ENCODE measurements around the gene TTI1. TPM values are rescaled to one million over a fixed set of nuclear protein-coding genes. Genes with fewer than 3 reads are reported as not detected.

The TTI1 gene
- total RNA-seq, 2 donors from 2014 or later, result 14.8 to 26.2 TPM

DNA sequence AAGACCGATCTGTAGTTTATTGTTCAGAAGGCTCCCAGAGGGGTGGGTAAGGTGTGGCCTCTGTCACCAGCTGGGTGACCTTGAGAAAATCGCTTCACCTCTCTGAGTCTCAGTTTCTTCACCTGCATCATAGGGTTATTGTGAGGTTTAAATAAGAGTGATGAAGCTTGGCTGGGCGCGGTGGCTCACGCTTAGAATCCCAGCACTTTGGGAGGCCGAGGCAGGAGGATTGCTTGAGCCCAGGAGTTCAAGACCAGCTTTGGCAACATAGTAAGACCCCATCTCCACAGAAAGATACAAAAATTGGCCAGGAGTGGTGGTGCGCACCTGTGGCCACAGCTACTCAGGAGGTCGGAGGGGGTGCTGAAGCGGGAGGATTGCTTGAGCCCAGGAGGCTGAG is 94.3 kb downstream of the TTI1 start:
- Histone ChIP-seq H3K4me1 (replicated peaks) (no peaks in the 10 kb centered on the region), H3K4me3 (no peak overlapping the region), H3K27me3 (replicated peaks; ENCODE audit: insufficient read depth) (no peaks in the 10 kb centered on the region), H3K27ac (no peak overlapping the region), H3K9me3 (no peaks in the 10 kb centered on the region), H3K36me3 (no peaks in the 10 kb centered on the region)
- DNase-seq (ENCODE audit: low spot score), result no peak
- 96% methylated on average over 9 of the region's 9 CpGs for WGBS
- intact Hi-C loops (cut with DNase I), result no loop called here
- TF ChIP-seq POLR2A (IDR thresholded peaks at IDR 0.05) (no peak), POLR2AphosphoS5 (IDR thresholded peaks at IDR 0.05) (no peak)
- TF ChIP-seq, protein P1, sequence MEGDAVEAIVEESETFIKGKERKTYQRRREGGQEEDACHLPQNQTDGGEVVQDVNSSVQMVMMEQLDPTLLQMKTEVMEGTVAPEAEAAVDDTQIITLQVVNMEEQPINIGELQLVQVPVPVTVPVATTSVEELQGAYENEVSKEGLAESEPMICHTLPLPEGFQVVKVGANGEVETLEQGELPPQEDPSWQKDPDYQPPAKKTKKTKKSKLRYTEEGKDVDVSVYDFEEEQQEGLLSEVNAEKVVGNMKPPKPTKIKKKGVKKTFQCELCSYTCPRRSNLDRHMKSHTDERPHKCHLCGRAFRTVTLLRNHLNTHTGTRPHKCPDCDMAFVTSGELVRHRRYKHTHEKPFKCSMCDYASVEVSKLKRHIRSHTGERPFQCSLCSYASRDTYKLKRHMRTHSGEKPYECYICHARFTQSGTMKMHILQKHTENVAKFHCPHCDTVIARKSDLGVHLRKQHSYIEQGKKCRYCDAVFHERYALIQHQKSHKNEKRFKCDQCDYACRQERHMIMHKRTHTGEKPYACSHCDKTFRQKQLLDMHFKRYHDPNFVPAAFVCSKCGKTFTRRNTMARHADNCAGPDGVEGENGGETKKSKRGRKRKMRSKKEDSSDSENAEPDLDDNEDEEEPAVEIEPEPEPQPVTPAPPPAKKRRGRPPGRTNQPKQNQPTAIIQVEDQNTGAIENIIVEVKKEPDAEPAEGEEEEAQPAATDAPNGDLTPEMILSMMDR (IDR thresholded peaks at IDR 0.05), result no peak

DNA sequence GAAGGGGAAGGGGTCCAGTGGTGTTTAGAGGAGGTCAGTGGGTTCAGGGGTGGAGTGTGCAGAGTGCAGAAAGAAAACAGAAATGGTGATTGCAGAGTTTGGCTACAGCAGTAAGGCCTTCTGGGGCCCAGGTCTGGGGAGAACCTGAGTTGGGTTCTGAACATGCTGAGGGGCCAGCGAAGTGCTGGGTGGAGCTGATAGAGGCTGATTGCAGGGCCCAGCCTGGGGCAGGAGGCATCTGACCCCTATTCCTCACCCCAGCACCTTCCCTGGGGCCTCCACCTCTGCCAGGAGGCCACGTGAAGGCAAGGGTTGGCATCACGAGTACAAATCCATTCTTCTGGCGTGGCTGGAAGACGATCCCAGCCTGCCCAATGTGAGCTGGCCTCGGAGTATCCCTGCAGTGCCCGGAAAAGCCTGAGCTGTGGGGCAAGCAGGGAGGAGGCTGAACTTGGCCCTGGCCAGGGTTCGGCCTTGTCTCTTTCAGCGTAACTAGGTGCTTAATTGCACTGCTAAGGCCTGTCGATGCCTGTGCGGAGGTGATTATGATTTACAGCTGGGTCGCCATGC is 95.0 kb downstream of the TTI1 start:
- no peaks in the 10 kb centered on the region for H3K36me3 ChIP-seq
- H3K9me3 ChIP-seq, result no peaks in the 10 kb centered on the region
- no peak overlapping the region for H3K27ac ChIP-seq
- DNase-seq (ENCODE audit: low spot score), result no peak
- no peak overlapping the region for H3K4me3 ChIP-seq
- no peaks in the 10 kb centered on the region for H3K4me1 ChIP-seq (replicated peaks)
- H3K27me3 ChIP-seq (replicated peaks; ENCODE audit: insufficient read depth), result no peaks in the 10 kb centered on the region
- WGBS, result 93% methylated on average over 12 of the region's 12 CpGs
- TF ChIP-seq POLR2AphosphoS5 (IDR thresholded peaks at IDR 0.05), result no peak
- TF ChIP-seq, protein P1 (IDR thresholded peaks at IDR 0.05), result no peak
- no peak for TF ChIP-seq POLR2A (IDR thresholded peaks at IDR 0.05)
- intact Hi-C loops (cut with DNase I), result no loop called here

DNA sequence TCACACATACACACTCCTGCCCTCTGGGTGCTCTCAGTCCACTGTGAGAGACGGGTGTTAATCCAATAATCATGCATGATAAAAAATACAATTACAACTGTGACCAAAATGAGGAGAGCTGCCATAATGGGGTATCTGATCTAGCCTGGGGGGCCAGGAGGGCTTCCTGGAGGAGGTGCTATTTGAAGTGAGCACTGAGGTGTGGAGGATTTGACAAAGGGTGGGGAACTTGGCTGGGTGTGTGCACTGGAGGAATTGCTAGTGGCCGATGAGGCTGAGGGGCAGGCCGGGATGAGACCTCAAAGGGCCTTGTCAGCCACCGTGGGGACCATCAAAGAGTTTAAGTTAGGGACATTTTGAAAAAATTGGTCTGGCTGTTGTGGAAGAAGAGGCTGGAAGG is 95.6 kb downstream of the TTI1 start:
- DNase-seq (ENCODE audit: low spot score), result no peak
- H3K36me3 ChIP-seq, result no peaks in the 10 kb centered on the region
- H3K4me1 ChIP-seq (replicated peaks), result no peaks in the 10 kb centered on the region
- TF ChIP-seq, protein P1 (IDR thresholded peaks at IDR 0.05), result no peak
- TF ChIP-seq POLR2AphosphoS5 (IDR thresholded peaks at IDR 0.05), result no peak
- TF ChIP-seq POLR2A (IDR thresholded peaks at IDR 0.05), result no peak
- H3K9me3 ChIP-seq, result no peaks in the 10 kb centered on the region
- H3K27me3 ChIP-seq (replicated peaks; ENCODE audit: insufficient read depth), result no peaks in the 10 kb centered on the region
- no peak overlapping the region for H3K4me3 ChIP-seq
- 92% methylated on average over 4 of the region's 4 CpGs for WGBS
- intact Hi-C loops (cut with DNase I), result no loop called here
- H3K27ac ChIP-seq, result no peak overlapping the region

DNA sequence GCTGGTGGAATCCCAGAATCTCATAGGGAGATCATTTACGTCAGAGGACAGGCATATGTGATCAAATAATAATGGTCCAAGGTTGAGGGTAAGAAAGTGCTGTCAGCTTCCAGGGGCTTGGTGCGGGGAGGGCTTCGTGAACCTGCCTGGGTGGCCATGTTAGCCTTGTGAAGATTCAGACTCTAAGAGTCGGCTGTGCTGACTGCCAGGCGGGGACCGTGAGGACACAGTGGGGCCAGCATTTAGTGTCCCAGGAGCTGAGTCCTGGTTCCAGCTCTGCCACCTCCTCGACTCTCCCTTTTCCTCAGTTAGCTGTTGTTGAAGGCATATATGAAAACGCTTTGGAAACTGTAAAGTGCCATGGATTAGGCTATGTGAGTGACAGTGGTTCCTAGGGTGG is 96.8 kb downstream of the TTI1 start:
- Histone ChIP-seq H3K4me1 (replicated peaks) (no peaks in the 10 kb centered on the region), H3K9me3 (no peaks in the 10 kb centered on the region)
- 87% methylated on average over 8 of the region's 8 CpGs for WGBS

DNA sequence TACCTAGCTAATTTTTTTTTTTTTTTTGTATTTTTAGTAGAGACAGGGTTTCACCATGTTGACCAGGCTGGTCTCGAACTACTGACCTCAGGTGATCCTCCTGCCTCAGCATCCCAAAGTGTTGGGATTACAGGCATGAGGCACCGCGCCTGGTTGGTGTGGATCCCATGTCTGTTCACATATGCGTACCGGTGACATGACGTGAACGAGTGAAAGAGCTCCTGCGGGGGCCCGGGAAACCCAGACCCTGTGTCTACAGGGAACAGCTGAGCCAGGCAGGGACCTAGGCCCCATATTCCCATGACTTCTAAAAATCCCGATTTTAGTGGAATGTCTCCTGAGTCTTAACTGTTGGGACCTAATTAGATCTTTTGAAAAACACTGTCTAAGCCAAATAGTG is 97.2 kb downstream of the TTI1 start:
- Histone ChIP-seq H3K4me1 (replicated peaks) (no peaks in the 10 kb centered on the region), H3K9me3 (no peaks in the 10 kb centered on the region), H3K36me3 (no peaks in the 10 kb centered on the region), H3K4me3 (no peak overlapping the region), H3K27ac (no peak overlapping the region), H3K27me3 (replicated peaks; ENCODE audit: insufficient read depth) (no peaks in the 10 kb centered on the region)
- intact Hi-C loops (cut with DNase I), result no loop called here
- DNase-seq (ENCODE audit: low spot score), result no peak
- WGBS, result 95% methylated on average over 10 of the region's 10 CpGs
- TF ChIP-seq, protein P1 (IDR thresholded peaks at IDR 0.05), result no peak
- TF ChIP-seq POLR2A (IDR thresholded peaks at IDR 0.05) (no peak), POLR2AphosphoS5 (IDR thresholded peaks at IDR 0.05) (no peak)

More for the DNA sequence above, 96.8 kb downstream of the TTI1 start:
- Histone ChIP-seq H3K27ac (no peak overlapping the region), H3K27me3 (replicated peaks; ENCODE audit: insufficient read depth) (no peaks in the 10 kb centered on the region), H3K4me3 (no peak overlapping the region), H3K36me3 (no peaks in the 10 kb centered on the region)
- intact Hi-C loops (cut with DNase I), result no loop called here
- DNase-seq (ENCODE audit: low spot score), result no peak
- TF ChIP-seq POLR2A (IDR thresholded peaks at IDR 0.05) (no peak), POLR2AphosphoS5 (IDR thresholded peaks at IDR 0.05) (no peak)
- TF ChIP-seq, protein P1 (IDR thresholded peaks at IDR 0.05), result no peak

Data from prostate gland (tissue), 2 donors.